Astrocyte of the cerebellum (primary cell): ENCODE results near the gene DOC2B.
"Not testable (repeated sequence)": the region's sequence is repeated elsewhere in the genome, so short reads cannot be mapped to it uniquely, and the experiment has no call there.

Experiments used
- DNase-seq: peaks from one replicate; pipeline ENCODE4 v3.0.0-alpha.2; 2011; ENCODE audit warnings: low read depth
- H3K4me3 ChIP-seq: 2 replicates; pipeline ENCODE4 v1.5.1; 2011; ENCODE audit warnings: mild to moderate bottlenecking, low read depth, low read length, moderate library complexity
- CTCF ChIP-seq: IDR thresholded peaks from 2 replicates; pipeline ENCODE4 v1.5.1; 2012; ENCODE audit warnings: low read length, low read depth, moderate library complexity, mild to moderate bottlenecking; ENCODE audit errors: missing control alignments
- in situ Hi-C: cut with HindIII; loops from 2 replicates; pipeline ENCODE4 v1.10.0; 2017; ENCODE audit warnings: low sequenced_read_pairs

DOC2B gene

GRCh38 chr17:210402-210801, 29.0 kb upstream of the DOC2B start:
- TF ChIP-seq CTCF, result no peak
- DNase-seq, result no peak
- in situ Hi-C loops, result no loop called here
- no peak overlapping the region for H3K4me3 ChIP-seq

GRCh38 chr17:208429-208828, 27.0 kb upstream of the DOC2B start:
- in situ Hi-C loops, result no loop called here
- TF ChIP-seq CTCF, result no peak
- no peak overlapping the region for H3K4me3 ChIP-seq
- no peak for DNase-seq

- in situ Hi-C loops, result no loop called here
- DNase-seq, result no peak
- no peak overlapping the region for H3K4me3 ChIP-seq
- TF ChIP-seq CTCF, result no peak
These were observed 26.3 kb upstream of the DOC2B start for GRCh38 chr17:207775-208174.

GRCh38 chr17:206941-207560, 25.6 kb upstream of the DOC2B start:
- in situ Hi-C loops, result no loop called here
- no peak for TF ChIP-seq CTCF
- no peak for DNase-seq
- no peak overlapping the region for H3K4me3 ChIP-seq

- H3K4me3 ChIP-seq, DNase-seq, in situ Hi-C loops: not testable (repeated sequence)
These were observed 25.0 kb upstream of the DOC2B start for GRCh38 chr17:206484-206883.

- in situ Hi-C loops, result no loop called here
- no peak for DNase-seq
- TF ChIP-seq CTCF, result no peak
- H3K4me3 ChIP-seq, result no peak overlapping the region
These were observed 24.4 kb upstream of the DOC2B start for GRCh38 chr17:205817-206216.

- DNase-seq, result no peak
- H3K4me3 ChIP-seq, result no peak overlapping the region
- in situ Hi-C loops, result no loop called here
- no peak for TF ChIP-seq CTCF
These were observed 23.8 kb upstream of the DOC2B start for GRCh38 chr17:205148-205669.
